T47D (cell line): Measurements from ENCODE around the gene MEIG1.
"Not testable (repeated sequence)": the region's sequence is repeated elsewhere in the genome, so short reads cannot be mapped to it uniquely, and the experiment has no call there.

Source experiments
- DNase-seq, 2 experiments: peaks; one replicate each; pipeline versions ENCODE4 v3.0.0 to v3.0.0-alpha.2; 2011 to 2012; ENCODE audit warnings: low read depth in 1 of 2, low spot score in 1 of 2
- JUND ChIP-seq: IDR thresholded peaks from 2 replicates; pipeline ENCODE4 v1.6.1; 2012; ENCODE audit warnings: low read depth
- in situ Hi-C: cut with HindIII; loops from 2 replicates; pipeline ENCODE4 v1.10.0; 2016; ENCODE audit warnings: low sequenced_read_pairs, low pct_unique_long_range_greater_than_20kb

Gene MEIG1

DNA sequence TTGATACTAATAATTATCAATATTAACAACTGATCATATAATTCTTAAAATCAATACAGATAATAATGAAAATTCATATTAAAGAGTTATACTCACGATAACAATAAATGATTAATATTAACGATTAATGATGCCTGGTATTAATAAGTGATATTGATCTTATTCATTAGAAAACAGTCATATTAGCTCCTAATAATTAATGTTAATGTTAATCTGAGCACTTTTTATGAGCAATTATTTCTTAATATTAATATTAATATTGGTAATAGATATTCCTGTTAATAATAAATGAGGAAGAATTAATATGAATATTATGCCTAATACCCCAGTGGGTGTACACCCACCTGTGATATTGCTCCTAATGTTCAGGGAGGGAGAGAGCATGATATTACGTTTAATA lies 23.6 kb downstream of the MEIG1 start:
- in situ Hi-C loops: no loop called here
- no peak for DNase-seq
- no peak for TF ChIP-seq JUND

GRCh38 chr10:14989552-14989951 lies 30.4 kb downstream of the MEIG1 start:
- DNase-seq, in situ Hi-C loops: not testable (repeated sequence)

GRCh38 chr10:14991035-14991749 lies 32.0 kb downstream of the MEIG1 start:
- peak in 1 of 2 experiments; percentile 47 for DNase-seq
- in situ Hi-C loops: not testable (repeated sequence)

DNA sequence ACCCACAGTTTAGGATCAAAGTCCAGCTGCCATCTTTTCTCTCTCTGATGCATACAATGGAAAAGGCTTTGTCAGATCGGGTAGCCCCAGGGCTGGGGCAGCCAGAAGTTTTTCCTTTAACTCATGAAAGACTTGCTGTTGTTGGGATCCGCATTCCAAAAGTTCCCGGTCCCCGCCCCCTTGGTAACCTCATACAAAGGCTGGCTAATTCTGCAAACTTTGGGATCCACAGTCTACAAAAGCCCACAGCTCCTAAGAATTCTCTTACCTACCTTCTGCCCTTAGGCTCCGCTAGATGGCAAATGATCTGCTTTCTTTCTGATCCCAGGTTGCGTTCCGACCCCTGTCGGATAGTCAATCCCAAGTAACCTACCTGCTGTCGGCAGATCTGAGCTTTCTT lies 33.1 kb downstream of the MEIG1 start:
- in situ Hi-C loops, DNase-seq: not testable (repeated sequence)

GRCh38 chr10:14993500-14994455 lies 34.6 kb downstream of the MEIG1 start:
- DNase-seq: peak in 1 of 2 experiments; percentile 22
- in situ Hi-C loops: not testable (repeated sequence)

GRCh38 chr10:14995964-14996565 lies 36.9 kb downstream of the MEIG1 start:
- no peak for TF ChIP-seq JUND
- in situ Hi-C loops: no loop called here
- DNase-seq: no peak

DNA sequence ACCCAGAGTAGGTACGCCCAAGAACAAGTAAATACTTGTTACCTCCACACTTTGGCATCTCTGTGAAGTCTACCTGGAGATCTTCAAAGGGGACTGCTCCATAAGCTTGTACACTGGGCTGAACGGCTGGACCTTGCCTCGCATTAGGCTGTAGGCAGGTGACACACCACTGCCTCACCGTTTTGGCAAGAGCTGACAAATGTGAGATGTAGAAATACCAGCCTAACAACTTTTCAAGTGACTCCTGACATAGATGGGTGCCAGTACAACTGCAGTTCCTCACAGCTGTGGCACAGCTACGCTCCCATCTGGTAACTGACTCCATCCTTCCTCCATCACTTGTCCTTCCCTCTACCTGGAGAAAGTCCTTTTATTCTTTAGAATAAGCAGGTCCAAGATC lies 54.3 kb downstream of the MEIG1 start:
- peak; percentile 53 to 88 for DNase-seq
- in situ Hi-C loops: not testable (repeated sequence)

DNA sequence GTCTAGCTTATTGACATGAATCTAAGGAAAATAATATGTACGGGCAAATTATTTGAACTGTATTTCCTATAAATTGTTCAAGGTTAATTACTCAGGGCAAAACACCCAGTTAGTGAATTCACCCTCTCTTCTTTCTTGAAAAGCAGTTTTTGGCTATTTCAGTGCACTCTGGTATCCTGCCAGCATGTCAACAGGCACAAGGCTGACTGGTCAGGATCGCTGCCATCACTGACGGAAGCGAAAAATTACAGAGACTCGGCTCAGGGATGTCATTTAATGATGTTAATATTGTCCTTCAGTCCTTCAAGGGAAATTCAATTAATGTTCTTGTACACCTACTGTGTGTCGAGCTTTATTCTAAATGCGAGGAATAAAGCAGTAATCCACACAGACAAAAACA lies 56.3 kb downstream of the MEIG1 start:
- in situ Hi-C loops: no loop called here
- DNase-seq: no peak

DNA sequence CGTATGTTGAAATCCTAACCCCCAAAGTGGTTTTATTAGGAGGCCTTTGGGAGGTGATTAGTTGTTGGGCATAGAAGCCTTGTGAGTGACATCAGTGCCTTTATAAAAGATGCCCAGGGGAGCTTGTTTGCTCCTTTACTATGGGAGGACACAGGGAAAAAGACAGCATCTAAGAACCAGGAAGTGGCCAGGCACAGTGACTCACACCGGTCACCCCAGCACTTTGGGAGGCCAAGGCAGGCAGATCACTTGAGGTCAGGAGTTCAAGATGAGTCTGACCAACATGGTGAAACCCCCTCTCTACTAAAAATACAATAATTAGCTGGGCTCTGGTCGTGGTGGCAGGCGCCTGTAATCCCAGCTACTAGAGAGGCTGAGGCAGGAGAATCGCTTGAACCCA lies 61.8 kb downstream of the MEIG1 start:
- DNase-seq: peak in 1 of 2 experiments; percentile 15
- in situ Hi-C loops: not testable (repeated sequence)

More for the DNA sequence above, 56.3 kb downstream of the MEIG1 start:
- TF ChIP-seq JUND: no peak
